ENCODE data around the gene ISLR.

DNA sequence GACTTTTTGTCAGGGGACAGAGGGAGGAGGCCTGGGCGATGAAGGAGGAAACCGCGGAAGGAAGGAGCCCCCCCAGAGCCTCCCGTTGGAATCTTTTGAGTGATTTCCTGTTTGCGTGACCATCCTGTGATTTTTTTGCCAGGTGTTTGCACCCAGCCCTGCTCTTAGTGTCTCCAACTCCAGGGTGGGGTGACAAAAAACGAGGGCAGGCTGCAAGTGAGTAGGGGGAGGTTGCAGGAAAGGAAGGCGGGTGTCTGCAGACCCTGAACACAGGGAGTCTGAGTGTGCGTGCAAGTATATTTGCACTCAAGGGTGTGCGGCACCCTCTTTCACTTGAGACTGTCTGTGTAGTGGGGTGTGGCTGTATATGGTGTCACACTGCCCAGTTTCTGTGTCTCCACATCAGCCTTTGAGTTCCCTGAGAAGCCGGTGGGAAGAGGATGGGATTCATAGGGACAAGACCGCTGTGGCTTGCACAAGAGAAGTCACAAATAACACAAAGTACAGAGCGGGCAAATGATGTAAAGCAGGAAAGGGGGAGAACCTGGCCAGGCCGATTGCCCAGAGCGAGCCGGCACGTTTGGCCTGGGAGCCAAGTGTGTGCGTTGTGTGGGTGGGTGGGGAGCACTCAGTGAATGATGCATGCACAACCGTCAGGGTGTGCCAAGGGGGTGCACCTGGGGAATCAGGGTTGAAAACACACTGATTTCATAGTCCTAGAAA is 36.5 kb upstream of the ISLR start:
- TF ChIP-seq TP53 (CRISPR knock-in tag; IDR thresholded peaks at IDR 0.05), result no peak
- TF ChIP-seq CTCF (IDR thresholded peaks at IDR 0.05), result no peak
- TF ChIP-seq SMC3 (IDR thresholded peaks at IDR 0.05), result no peak

Measured in A549 (cell line).